Left ventricle myocardium inferior (tissue), 1 donor: Measurements from ENCODE around the gene DPH1. TPM values are rescaled to one million over a fixed set of nuclear protein-coding genes. Genes with fewer than 3 reads are reported as not detected.

ENCODE experiments used
- DNase-seq: peaks from one replicate; pipeline ENCODE4 v3.0.0-alpha.2; 2020
- H3K27ac ChIP-seq: fragments of 200-600 bp; replicated peaks from 2 replicates; pipeline ENCODE4 v1.8.0; 2021
- H3K27me3 ChIP-seq: fragments of 200-600 bp; 2 replicates; pipeline ENCODE4 v1.8.0; 2021; ENCODE audit warnings: low read depth
- H3K36me3 ChIP-seq: fragments of 200-600 bp; 2 replicates; pipeline ENCODE4 v1.8.0; 2021
- H3K4me1 ChIP-seq: fragments of 200-600 bp; 2 replicates; pipeline ENCODE4 v1.8.0; 2021
- H3K4me3 ChIP-seq: fragments of 200-600 bp; 2 replicates; pipeline ENCODE4 v1.8.0; 2021; ENCODE audit warnings: mild to moderate bottlenecking, moderate library complexity
- H3K9me3 ChIP-seq: fragments of 200-600 bp; replicated peaks from 2 replicates; pipeline ENCODE4 v1.8.0; 2021
- intact Hi-C: fragments of 100-400 bp; cut with micrococcal nuclease; formaldehyde crosslinking; loops from one replicate; pipeline ENCODE4 v1.11.0; 2022
- total RNA-seq: library from RNA; stranded (reverse); fragmentation: NEBNext Ultra II Directional; extraction: Animal tissue kit (Norgen Biotek cat#: 25700); gene quantifications from one replicate; pipeline ENCODE4 v1.2.1, GENCODE V29; 2021
- TF ChIP-seq, protein P1 (sequence below): fragments of 200-600 bp; IDR thresholded peaks from 2 replicates; pipeline ENCODE4 v1.8.0; 2021; ENCODE audit warnings: antibody characterized with exemption, mild to moderate bottlenecking, borderline replicate concordance
- donor health status: DM: no; HTN: yes; CAD: no; lungs with severe emphysema.

DPH1 gene
- total RNA-seq, 1 donor from 2014 or later: 29.1 TPM

DNA sequence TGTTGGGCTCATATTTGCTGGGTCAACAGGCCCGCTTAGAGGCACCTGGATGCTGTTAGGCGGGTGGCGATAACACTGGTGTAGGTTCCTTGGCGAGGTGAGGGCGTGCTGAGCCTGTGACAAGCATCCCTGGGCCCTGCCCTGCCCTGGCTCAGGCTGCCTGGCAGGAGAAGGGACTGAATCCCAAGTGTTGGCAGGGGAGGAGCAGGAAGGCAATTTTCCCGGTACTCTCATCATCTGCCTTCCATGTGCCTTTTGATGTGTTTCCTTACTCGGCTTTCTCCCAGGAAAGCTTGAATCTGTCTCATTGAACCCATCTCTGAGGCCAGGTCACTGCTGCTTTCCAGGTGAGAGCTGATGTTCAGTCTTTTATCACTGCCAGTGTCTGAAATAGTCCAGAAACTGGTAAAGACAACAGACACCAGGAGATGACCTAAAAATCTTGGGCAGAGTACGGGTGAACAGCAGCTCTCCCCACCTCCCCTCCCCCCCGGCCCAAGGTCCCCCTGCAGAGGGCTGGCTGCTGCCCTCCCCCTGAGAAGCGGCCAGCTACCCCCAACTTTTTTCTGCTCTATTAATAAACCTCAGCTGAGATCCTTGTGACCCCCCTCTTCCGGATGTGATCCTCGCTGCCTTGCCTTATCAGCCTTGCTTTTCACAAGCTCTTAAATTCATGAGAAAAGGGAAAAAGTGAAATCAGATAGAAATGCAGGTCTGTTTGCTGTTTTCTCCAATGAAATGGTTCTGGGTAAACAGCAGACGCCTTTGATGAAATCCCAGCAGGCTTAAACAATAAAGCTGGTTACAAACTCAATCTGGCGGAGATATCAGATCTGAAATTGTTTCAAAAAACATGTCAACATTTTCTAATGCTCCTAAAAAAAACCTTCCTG is 33.8 kb upstream of the DPH1 start:
- intact Hi-C loops: no loop called here
- Histone ChIP-seq H3K4me1 (peaks cover 52% of the 10 kb centered on the region), H3K27me3 (peaks cover 10% of the 10 kb centered on the region), H3K36me3 (no peaks in the 10 kb centered on the region), H3K4me3 (no peak overlapping the region), H3K27ac (no peak overlapping the region), H3K9me3 (no peaks in the 10 kb centered on the region)
- TF ChIP-seq, protein P1, sequence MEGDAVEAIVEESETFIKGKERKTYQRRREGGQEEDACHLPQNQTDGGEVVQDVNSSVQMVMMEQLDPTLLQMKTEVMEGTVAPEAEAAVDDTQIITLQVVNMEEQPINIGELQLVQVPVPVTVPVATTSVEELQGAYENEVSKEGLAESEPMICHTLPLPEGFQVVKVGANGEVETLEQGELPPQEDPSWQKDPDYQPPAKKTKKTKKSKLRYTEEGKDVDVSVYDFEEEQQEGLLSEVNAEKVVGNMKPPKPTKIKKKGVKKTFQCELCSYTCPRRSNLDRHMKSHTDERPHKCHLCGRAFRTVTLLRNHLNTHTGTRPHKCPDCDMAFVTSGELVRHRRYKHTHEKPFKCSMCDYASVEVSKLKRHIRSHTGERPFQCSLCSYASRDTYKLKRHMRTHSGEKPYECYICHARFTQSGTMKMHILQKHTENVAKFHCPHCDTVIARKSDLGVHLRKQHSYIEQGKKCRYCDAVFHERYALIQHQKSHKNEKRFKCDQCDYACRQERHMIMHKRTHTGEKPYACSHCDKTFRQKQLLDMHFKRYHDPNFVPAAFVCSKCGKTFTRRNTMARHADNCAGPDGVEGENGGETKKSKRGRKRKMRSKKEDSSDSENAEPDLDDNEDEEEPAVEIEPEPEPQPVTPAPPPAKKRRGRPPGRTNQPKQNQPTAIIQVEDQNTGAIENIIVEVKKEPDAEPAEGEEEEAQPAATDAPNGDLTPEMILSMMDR: no peak
- DNase-seq: no peak

DNA sequence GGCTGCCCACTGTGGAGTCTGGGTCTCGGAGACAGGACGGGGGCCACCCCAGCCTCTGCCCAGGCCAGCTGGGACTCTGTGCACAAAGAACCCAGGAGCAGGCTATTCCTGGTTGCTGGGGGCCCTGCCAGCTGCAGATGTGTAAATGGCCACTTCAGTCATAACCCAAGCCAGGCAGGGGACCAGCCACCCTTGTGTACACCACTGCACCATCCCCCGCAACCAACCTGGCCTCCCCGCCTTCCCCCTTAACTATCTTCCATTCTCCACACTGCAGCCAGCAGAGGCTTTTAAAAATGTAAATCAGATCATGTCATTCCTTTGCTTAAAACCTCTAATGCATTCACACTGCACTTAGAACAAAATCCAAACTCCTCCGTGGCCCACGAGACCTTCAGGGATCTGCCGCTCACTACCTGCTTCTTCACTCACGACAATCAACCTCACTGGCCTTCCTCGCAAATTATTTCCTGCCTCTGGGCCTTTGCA is 33.1 kb upstream of the DPH1 start:
- no peaks in the 10 kb centered on the region for H3K36me3 ChIP-seq
- peaks cover 10% of the 10 kb centered on the region for H3K27me3 ChIP-seq
- TF ChIP-seq, protein P1: no peak
- intact Hi-C loops: no loop called here
- peaks cover 52% of the 10 kb centered on the region for H3K4me1 ChIP-seq
- H3K9me3 ChIP-seq: no peaks in the 10 kb centered on the region
- peak; percentile 28 for DNase-seq
- H3K4me3 ChIP-seq: no peak overlapping the region
- H3K27ac ChIP-seq: no peak overlapping the region

DNA sequence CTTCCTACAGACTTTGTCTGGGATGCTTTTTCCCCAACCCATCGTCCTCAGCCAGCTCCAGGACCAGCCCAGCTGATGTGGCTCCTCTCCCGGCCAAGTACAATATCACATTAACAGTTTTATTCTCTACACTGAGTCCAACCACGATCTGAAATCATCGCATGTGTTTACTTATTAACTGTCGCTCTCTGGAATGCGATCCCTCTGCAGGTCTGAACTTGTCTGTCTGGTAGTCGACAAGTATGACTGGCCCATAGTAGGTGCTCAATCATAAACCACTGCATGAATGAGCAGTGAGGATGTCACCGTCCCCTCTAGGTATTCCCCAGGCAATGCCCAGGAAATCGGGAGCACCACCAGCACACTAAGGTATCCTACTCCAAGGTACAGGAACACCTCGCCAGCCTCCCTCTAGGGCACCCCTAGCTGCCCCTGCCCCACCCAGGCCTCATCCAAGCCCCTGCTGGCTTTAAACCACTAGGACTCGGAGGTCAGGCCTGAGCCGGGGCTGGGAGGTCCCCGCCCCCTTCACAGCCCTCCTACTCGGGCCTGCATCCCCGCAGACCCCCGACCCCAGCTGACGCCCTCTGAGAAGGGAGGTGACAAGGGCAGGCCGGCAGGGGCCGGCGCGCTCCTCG is 32.5 kb upstream of the DPH1 start:
- H3K4me3 ChIP-seq: peak overlapping the region; percentile 63
- H3K36me3 ChIP-seq: no peaks in the 10 kb centered on the region
- TF ChIP-seq, protein P1: no peak
- DNase-seq: no peak
- H3K27me3 ChIP-seq: peaks cover 10% of the 10 kb centered on the region
- no peak overlapping the region for H3K27ac ChIP-seq
- H3K4me1 ChIP-seq: peaks cover 52% of the 10 kb centered on the region
- H3K9me3 ChIP-seq: no peaks in the 10 kb centered on the region
- intact Hi-C loops: no loop called here

DNA sequence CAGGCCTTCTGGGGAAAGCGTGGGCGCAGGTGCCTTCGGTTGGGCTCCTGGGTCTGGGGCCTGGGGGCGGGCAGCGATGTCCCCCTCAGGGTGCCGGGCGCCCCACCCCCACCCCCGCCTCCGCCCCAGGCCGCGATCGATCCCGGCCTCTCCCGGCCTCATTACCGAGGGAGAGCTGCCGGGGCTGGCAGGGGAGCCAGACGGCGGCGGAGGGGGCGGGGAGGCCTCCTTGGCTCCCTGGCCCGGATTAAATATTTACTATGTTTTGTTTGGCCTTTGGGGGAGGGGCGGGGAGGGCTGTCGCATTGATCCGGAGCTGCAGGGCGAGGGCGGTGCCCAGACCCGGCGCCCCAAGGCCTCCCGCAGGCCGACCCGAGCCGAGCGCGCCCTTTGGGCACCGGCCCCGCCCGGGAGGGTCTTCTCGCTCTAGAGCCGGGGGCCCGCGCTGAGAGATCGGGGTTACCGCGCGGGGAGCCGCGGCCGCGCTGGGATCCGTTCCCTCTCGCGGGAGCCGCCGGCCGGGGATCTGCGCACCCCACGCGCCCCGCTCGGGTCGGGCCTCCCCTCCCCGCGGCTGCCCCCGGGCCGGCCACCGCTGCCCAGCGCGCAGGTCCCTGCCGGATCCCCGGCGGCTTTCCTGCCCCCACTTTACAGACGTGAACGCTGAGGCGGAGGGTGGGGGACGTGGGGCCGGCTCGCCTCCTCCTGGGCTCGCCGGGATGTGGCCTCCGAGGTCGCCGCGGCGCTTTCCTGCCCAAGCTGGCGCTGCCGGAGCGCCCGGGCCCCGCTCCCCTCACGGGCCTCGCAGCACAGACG is 31.8 kb upstream of the DPH1 start:
- DNase-seq: no peak
- TF ChIP-seq, protein P1: no peak
- Histone ChIP-seq H3K4me1 (peaks cover 52% of the 10 kb centered on the region), H3K36me3 (no peaks in the 10 kb centered on the region), H3K27me3 (peaks cover 10% of the 10 kb centered on the region), H3K9me3 (no peaks in the 10 kb centered on the region), H3K27ac (no peak overlapping the region), H3K4me3 (peak overlapping the region; percentile 63)
- intact Hi-C loops: no loop called here

GRCh38 chr17:1999557-2000251 is 30.2 kb upstream of the DPH1 start:
- peaks cover 52% of the 10 kb centered on the region for H3K4me1 ChIP-seq
- peak; percentile 57 for DNase-seq
- TF ChIP-seq, protein P1: no peak
- H3K4me3 ChIP-seq: peak overlapping the region; percentile 43
- intact Hi-C loops: no loop called here
- H3K27ac ChIP-seq: peak overlapping the region; percentile 94
- peaks cover 10% of the 10 kb centered on the region for H3K27me3 ChIP-seq
- H3K9me3 ChIP-seq: no peaks in the 10 kb centered on the region
- no peaks in the 10 kb centered on the region for H3K36me3 ChIP-seq
